Limb (tissue), 2 donors: Measurements from ENCODE around the gene PTGER3.

ENCODE experiments used
- DNase-seq, 2 donors: peaks; one replicate each; pipeline ENCODE4 v3.0.0-alpha.2; 2016; ENCODE audit errors: extremely low spot score in 2 of 2

PTGER3 gene

GRCh38 chr1:71053146-71053545 is 5.5 kb upstream of the PTGER3 start:
- DNase-seq: no peak

DNA sequence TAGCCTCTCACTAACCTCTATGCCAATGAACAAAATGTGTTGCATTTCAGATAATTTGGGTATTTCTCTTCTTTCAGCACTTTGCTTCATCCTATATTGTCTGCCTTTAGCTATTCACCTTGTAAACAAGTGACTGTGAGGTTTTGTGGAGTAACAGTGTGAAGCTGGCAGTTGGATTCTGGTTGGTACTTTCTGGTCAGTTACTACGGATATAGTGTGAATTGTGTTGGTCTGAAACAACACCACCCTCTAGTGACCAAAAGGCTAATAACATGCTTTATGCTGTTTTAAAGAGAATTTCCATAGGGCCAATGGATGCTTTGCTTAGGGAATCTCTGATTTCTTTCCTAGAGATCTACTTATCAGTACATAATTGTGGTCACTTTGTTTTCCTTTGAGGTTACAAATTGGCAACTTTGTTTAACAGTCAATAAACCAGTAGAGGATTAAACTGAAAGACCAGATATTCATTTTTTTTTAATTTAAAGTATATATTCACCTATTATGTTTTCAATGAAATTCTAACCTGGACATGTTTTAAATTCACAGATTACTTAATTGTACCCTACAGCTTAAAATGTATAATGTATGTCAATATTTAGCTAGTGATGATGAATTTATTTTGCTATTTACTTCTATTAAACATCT is 2.5 kb upstream of the PTGER3 start:
- DNase-seq: peak in 1 of 2 donors; percentile 81

DNA sequence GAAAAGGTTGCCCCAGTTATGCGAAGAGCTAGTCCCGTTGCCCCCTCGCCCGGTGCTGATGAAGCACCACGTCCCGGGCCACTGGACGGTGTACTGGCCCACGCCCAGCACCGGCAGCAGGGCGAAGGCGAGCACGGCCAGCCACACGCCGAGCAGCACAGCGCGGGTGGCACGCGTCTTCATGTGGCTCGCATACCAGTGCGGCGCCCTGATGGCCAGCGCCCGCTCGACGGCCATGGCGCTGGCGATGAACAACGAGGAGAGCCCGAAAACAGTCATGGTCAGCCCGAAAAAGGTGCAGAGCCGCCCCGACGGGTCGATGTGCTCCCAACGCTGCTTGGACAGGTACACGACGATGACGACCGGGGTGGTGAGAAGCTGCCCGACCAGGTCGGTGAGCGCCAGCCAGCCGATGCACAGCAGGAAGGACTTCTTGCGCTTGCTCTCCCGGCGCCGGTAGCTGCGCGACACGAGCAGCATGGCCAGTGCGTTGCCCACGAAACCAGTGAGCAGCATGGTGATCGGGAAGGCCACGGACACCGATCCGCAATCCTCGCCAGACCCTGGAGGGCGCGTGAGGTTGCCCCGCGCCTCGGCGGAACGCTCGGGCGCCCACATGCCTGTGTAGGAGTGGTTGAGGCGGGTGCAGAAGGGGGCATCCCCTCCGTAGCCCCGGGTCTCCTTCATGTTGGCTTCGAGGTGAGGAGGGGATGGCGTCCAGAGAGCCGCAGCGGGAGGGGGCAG is 553 bp downstream of the PTGER3 start:
- peak in 1 of 2 donors; percentile 56 for DNase-seq

DNA sequence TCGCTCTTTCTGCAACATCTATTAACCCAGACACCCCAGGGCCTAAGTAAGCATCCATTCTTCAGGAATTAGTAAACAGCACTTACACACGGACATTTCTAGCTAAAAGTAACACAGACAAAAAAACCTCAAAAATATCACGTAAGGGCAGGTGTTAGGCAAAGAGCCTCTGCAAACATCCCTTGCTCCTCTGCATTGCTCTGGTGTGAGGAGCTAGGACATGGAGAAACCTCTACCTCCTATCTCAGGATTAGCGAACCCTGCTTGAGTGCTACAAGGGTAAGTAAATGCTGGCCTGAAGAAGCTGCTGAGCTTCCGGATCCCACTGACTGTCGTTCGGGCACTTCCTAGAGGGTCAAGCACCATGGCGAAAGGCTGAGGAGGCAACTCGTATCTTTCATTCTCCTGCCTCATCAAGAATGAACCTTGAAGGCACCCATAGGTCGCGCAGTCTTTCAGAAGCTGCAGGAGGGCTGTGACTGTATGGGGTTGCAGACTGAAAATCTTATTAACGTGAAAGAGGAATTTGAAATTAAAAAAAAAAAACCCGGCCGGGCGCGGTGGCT is 2.1 kb downstream of the PTGER3 start:
- DNase-seq: no peak

DNA sequence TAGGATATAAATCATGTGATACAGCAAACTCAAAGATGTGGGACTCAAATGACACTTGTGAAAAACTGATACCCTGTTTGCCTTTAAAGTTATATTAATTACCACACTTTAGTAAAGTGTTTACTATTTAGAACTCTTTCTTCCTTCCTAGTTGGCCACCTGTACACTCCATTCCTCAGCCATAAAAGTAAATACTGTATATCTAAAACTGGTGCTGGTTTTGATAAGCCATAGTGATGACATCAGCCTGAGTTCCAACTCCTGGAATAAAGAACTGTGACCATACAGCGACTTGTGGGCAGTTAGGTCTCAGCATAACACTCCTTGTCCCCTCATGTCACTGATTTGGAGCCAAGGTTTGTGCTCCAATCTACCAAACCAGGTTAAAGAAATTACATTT is 2.8 kb downstream of the PTGER3 start:
- no peak for DNase-seq

GRCh38 chr1:71043065-71043464 is 4.6 kb downstream of the PTGER3 start:
- no peak for DNase-seq

DNA sequence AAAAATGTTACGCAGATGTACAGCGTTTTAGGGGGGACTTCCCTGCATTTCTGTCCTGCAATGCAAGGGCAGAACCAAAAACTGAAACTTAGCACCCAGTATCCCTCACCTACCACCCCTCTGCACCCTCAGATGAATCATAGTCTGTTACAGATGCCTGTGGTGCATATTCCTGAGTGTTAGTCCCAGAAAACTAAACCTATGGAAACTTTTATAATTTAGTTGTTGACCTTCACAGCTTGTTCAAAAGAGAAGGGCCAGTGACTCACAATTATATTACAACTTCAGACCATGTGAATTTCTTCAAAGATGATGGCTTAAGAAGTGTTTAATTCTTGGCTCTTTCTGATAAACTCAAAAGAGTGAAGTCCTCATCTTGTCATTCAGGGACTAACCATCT is 5.8 kb downstream of the PTGER3 start:
- DNase-seq: no peak

DNA sequence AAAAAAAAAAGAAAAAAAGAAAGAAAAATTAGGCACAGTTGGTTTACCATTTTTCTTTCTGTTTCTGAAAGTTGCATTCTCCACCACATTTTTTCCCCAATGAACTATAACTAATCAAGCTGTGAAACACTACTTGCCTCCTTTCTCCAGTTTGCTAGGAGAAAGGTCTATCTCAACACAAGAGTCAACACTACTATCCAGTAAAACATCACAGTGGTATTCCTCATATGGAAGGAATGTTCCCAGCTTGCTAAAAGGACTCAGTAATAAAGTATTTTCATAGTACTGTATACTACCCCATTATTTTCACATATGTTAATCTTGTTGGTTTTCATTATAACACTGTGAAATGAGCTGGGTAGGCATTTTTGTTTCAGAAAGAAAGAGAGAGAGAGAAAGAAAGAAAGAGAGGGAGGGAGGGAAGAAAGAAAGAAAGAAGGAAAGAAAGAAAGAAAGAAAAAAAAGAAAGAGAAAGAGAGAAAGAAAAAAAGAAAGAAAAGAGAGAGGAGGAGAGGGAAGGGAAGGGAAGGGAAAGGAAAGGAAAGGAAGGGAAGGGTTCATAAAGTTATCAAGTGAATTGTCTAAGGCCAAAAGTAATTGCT is 7.9 kb downstream of the PTGER3 start:
- DNase-seq: no peak

DNA sequence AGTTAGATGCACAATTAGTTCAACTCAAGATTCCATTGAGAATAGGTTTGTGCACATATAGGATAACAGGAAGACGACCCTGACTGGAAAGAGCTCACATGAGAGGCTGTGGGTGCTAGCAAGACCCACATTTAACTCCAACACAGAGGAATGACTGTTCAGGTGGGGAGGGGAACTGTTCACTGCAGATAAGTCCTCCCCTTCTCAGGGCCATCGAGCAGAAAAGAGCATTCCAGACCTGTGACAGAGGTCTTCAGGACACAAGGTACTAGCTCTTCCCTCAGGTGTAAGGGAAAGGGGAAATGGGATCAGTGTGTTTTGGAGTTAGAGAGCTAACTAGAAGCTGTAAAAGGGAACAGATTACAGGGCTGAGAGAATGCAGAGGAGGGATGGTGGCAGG is 8.7 kb downstream of the PTGER3 start:
- no peak for DNase-seq

GRCh38 chr1:71037829-71038620 is 9.6 kb downstream of the PTGER3 start:
- DNase-seq: no peak

DNA sequence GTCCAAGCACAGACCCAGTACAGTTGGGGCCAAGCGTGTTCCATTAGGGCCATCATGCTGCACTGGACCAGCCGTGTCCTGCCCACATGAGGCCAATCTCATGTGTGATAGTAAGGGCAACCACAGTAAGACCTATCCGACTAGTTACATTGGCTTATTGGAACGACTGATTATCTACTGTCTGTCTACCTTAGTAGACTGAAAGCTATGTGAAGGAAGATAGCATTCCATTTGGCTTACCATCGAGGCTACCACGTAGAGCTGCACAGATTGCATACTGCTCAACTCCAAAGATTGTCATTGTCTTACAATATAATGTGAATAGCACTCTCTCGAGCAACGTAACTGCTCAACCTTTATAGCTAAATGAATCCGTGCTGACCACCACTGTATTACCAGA is 10.6 kb downstream of the PTGER3 start:
- DNase-seq: no peak

DNA sequence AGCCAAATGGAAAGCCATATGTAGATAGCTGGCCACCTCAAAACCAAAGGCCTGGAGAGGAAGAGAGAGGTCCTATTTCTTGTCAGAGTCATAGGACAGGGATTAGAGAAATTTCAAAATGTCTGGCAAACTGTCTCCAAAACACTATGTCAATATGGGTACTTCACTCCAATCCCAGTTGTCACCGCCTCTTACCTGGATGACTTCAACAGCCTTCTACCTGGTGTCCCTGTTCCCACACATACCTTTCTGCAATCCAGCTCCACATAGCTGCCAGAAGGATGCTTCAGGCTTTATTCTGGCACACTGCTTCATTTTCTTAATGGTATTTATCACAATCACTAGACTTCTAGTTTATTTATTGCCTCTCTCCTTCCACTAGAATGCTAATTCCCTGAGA is 14.5 kb downstream of the PTGER3 start:
- DNase-seq: no peak

DNA sequence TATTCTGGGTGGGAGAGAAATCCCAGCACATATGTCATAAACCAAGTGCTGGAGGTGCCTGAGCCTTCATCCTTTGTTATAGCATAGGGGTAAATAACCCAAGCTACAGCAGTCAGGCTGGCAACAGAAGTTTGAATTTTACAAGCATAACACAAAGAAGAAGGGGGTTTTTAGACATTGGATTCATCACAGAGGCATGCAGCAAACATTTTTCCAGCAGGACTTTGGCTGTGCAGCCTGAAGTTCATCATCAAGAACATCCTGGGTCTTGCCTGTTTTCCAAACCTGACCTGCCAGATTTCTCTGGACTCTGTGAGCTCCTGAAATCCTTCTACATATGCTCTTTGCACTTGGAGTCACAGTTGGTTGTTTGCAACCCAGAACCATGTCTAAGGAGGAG is 16.2 kb downstream of the PTGER3 start:
- no peak for DNase-seq

DNA sequence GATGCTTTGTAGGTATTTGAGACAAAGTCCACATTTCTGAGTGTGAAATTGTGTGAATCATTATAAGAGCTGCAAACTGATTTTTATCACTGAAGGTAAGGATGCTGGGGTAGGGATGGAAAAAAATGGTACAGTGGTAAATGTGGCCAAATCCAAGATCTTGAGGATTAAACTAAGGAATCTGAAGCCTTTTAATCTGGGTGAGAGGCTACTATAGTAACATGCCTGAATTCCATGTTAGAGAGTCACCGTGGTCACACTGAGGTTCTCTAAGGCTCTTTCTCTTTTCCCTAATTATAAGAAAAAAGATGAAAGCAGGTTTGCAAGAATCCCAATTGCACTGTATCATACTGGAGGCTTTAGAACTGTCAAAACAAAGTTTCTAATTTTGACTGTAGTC is 17.6 kb downstream of the PTGER3 start:
- DNase-seq: no peak

- DNase-seq: no peak
Measured at GRCh38 chr1:71028981-71029380, 18.6 kb downstream of the PTGER3 start.

DNA sequence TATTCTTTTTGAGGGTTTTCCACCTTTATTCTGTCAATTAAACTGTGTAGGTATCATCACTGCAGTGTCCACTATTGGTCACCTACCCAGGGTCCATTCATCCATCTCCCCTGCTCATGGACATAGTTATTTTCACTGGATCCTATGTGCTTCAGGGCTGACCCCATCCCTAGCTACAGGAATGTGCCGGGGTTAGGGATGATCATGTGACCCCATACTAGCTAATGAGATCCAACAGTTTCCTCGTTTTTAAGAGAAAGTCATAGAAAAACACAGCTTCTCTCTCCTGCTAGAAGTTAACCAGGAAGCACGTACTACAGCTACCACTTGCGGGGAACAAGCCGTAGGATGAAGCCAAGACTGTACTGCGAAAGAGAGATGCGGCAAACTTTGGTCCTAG is 19.6 kb downstream of the PTGER3 start:
- DNase-seq: no peak

DNA sequence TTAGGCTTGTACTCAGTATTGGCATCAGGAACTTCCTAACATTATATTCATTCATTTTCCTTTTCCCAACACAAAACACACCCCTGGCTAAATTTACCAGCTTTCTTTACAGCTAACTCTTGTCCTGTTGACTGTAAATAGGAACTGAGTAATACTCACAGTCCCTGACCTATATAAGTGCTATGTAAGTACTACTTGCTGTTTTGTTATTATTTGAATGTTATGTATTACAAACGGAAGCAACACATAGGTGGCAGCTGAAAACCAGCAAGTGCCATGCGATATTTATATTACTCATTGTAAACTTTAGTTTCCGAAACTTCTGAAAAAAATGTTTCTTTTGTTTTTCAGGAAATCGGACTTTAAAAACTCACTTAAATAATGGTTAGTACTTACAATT is 21.5 kb downstream of the PTGER3 start:
- DNase-seq: no peak

GRCh38 chr1:71023515-71023914 is 24.1 kb downstream of the PTGER3 start:
- no peak for DNase-seq

GRCh38 chr1:71019233-71019969 is 28.2 kb downstream of the PTGER3 start:
- DNase-seq: peak in 1 of 2 donors; percentile 3

DNA sequence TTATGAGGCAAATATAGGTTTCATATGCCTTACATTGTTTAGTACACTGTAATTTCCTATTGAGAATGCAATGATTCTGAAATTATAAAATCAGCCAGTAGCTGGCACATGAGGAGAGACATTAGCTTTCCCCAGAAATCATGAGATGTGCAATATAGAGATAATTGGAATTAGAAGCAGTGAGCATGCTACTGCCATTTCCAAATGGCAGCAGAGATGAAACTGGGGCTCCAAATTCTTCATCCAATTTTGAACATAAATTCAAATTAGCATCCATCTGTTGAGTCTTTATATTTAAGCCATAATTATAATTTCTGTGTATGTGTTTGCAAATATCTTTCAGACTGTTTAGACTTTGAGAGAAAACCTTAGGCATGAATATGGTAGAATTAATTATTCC is 28.8 kb downstream of the PTGER3 start:
- no peak for DNase-seq

DNA sequence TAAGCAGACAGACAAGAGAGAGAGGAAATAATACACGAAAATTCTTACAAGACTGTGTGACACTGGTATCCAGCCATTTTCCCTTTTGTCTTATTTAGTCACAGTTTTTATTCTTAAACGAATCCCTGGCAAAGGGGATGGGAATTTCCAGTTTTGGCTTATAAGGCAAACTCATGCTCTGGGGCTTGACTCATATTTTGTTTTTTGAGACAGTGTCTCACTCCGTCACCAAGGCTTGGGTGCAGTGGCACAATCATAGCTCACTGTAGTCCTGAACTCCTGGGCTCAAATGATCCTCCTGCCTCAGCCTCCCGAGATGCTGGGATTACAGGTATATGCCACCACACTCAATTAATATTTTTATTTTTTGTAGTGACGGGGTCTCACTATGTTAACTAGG is 31.9 kb downstream of the PTGER3 start:
- no peak for DNase-seq
